Inflammatory macrophage (primary cell): ENCODE data around the gene TMEM130.

ENCODE experiments used
- DNase-seq, 2 donors: peaks; one replicate each; pipeline ENCODE4 v3.0.0-alpha.2; 2020 to 2022
- total RNA-seq, 18 experiments: gene quantifications; one replicate each; lab custom pipeline; 2026; ENCODE audit warnings: mixed read lengths in 6 of 18, inconsistent platforms in 2 of 18; lab: John Stamatoyannopoulos, UW

Gene TMEM130
- 0 to 1.5 (median 0.30) reads per million in 18 experiments for total RNA-seq

GRCh38 chr7:98869597-98870120, at the start of gene TMEM130:
Gene TMEM130, minus strand, starts transcription at chr7:98870014. Its CDS starts 153 bp downstream, at chr7:98869861.
- no peak for DNase-seq

GRCh38 chr7:98917331-98917730, 47.5 kb upstream of the TMEM130 start:
- DNase-seq: no peak

GRCh38 chr7:98913612-98914011, 43.8 kb upstream of the TMEM130 start:
- DNase-seq: no peak

GRCh38 chr7:98913026-98913425, 43.2 kb upstream of the TMEM130 start:
- DNase-seq: no peak

- DNase-seq: no peak
These were observed 42.1 kb upstream of the TMEM130 start for GRCh38 chr7:98911916-98912315.

DNA sequence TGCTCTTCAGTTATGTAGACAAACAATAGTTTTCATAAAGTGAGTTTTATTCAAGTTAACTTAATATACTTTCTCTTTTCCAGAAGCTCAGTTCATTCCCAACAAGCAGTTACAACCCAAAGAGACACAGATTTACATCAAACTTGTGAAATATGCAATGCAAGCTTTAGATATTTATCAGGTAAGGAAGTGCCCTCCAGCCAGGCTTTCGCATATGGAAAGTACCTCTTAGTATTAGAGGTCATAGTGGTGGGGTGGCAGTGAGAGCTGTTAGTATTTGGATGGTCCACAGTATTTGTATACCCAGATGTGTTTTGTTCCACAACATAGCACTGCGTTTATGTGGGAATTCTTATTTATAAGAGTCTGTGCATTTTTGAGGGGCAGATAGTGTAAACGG, 40.6 kb upstream of the TMEM130 start:
- no peak for DNase-seq

GRCh38 chr7:98909487-98909886, 39.7 kb upstream of the TMEM130 start:
- DNase-seq: no peak

DNA sequence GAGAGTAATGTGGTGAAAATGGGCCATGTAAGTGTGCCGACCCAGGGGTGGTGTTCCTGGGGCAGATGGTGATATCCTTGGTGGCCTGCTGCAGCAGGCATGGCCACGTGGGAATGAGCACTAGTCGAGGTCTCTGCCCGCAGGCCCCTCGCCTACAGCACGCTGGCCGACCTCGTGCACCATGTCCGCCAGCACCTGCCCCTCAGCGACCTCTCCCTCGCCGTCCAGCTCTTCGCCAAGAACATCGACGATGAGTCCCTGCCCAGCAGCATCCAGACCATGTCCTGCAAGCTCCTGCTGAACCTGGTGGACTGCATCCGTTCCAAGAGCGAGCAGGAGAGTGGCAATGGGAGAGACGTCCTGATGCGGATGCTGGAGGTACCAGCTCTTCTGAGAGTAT, 38.8 kb upstream of the TMEM130 start:
- DNase-seq: no peak

DNA sequence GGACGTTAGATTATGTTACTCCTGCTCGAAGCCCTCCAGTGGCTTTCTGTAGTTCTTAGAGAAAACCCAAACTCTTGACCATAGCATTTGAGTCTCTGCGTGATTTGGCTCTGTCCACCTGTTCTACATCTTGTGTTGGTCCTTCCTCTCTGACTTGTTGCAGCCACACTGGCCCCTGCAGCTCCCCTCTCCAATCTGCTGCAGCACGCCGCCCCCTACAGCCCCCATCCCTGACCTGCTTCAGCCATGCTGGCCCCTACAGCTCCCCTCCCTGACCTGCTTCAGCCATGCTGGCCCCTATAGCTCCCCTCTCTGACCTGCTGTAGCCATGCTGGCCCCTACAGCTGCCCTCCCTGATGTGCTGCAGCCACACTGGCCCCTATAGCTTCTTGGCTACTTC, 37.8 kb upstream of the TMEM130 start:
- no peak for DNase-seq

DNA sequence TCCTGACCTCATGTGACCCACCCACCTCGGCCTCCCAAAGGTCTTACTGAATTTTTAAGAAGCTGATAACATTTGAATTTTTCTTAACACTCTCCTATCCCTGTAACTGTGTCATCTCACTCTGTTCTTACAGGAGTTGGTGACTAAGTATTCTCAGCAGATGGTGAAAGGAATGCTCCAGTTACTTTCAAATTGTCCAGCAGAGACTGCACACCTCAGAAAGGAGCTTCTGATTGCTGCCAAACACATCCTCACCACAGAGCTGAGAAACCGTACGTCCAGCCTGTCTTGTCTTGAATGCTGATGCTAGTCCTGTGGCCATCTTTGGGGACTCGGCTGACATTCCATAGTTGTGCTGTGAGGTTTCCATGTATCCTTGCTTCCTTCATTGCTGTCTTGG, 33.4 kb upstream of the TMEM130 start:
- DNase-seq: no peak

DNA sequence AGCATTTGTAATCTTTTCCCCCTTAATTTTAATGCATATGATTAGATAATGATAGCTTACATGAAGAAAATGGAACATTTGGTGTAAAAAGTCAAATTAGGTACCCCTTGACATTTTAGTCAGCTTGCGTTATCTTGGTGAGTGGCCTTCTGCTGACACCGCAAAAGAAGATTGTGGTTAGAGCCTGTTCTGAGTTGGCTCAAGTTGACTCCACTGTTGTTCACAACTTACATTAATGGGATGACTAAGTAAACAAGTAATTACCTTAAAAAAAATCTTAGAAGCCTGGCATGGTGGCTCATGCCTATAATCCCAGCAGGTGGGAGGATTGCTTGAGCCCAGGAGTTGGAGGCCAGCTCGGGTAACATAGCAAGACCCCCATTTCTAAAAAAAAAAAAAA, 32.7 kb upstream of the TMEM130 start:
- DNase-seq: no peak

- no peak for DNase-seq
These were observed 31.0 kb upstream of the TMEM130 start for GRCh38 chr7:98900815-98901214.

GRCh38 chr7:98899816-98900215, 30.0 kb upstream of the TMEM130 start:
- no peak for DNase-seq

DNA sequence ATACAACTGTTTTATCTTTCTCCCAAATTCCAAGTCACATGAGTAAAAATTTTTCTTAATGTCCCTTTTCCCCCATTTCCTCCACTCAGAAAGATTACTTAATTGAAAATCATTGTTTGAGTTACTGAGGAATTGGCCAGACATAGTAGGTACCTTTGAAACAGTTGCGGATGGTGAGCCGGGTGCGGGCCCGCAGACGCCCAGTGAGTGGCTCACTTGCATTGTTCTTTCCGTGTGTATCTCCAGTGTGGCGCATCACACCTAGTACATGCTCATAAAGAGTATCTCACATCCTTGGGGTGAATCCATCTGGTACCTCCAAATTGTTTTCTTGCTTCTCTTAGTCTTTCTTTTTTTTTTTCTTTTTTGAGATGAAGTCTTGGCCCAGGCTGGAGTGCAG, 22.8 kb upstream of the TMEM130 start:
- no peak for DNase-seq

GRCh38 chr7:98887038-98887437, 17.2 kb upstream of the TMEM130 start:
- no peak for DNase-seq

- no peak for DNase-seq
These were observed 14.6 kb upstream of the TMEM130 start for GRCh38 chr7:98884416-98884815.

DNA sequence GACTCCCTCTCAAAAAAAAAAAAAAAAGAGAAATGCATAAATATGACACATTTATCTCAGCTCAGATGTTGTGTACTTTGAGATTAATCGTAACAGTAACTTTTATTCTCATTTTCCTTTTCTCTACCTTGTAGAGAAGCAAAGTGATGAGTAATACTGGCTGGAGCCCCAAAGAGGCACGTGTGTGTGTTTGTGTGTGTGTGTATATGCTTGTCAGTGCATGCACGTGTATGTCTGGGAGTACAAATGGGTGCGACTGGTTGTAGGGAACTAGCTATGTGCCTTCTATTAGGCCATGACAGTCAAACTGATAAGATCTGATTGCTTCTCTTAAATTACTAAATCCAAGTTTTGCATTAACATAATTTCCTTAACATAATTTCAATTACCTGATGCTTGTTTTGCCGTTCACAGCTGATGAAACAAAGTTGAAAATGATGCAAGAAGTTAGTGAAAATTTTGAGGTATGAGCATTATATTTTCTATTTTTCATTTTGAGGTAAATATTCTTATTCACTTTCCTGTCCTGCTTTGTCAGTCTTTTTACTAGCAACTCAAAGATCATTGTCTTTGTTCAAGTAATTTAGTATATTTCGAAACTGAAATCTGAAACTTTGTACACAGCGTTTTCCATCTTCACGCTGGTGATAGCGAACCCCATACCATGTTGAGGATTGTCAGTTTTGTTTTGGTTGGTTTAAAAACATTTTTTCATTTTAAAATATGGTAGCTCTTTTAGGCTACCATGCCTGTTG, 11.9 kb upstream of the TMEM130 start:
- no peak for DNase-seq

- no peak for DNase-seq
These were observed 10.7 kb upstream of the TMEM130 start for GRCh38 chr7:98880485-98880884.

DNA sequence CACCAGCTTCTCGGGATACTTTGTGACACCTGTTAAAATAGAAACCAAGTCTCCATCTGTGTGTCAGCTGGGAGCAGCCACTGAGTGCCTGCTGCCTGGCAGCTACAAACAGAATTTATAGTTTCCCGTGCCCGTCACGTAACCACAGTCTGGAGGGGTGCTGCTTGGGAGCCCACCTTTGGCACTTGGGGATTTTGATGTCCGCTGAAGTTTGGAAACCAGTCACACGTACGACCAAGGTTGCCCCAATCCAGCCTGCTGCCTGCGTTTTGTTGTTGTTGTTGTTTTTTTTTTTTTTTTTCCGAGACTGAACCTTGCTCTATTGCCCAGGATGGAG, 10.1 kb upstream of the TMEM130 start:
- DNase-seq: no peak

- peak in 1 of 2 donors; percentile 12 for DNase-seq
These were observed 9.6 kb upstream of the TMEM130 start for GRCh38 chr7:98879198-98879978.

- peak; percentile 44 to 73 for DNase-seq
These were observed 8.8 kb upstream of the TMEM130 start, which contains the start of gene TRRAP for GRCh38 chr7:98878365-98879197. Gene TRRAP, plus strand, starts transcription at chr7:98878532. Its CDS starts 2,619 bp downstream, at chr7:98881151.

DNA sequence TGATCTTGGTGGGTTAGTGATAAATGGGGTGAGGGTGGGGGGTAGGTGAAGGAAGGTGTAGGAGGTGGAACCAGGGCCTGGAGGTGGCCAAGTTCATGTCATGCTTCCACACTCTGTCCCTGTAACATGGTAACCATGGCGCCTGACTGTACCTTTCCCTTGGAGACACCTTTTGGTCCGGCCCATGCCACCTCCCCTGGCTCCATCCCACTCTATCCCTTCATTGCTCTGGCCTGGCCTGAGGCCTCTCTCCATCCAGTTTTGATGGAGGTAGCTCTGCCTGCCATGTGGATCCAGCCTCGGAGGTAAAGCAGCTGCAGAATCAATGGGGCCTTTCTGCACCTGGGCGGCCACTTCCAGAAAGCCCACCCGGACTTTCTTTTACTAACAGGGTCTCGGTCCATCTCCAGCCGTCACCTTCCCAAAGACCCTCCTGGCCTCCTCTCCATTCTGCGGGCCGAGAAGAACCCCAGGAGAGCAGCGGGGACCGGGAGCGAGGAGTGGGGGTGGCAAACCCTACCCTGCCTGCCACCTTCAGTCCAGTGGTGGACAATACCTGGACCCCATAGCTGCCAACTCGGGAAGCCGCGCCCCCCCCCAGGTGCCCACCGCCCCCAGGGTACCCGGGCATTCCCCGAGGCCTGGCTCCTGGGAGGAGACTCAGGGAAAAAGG, 8.0 kb upstream of the TMEM130 start:
- no peak for DNase-seq
